SK-N-MC (cell line): ENCODE results near the gene TBXA2R.
"Not testable (repeated sequence)": the region's sequence is repeated elsewhere in the genome, so short reads cannot be mapped to it uniquely, and the experiment has no call there.

Source experiments
- DNase-seq: peaks from one replicate; pipeline ENCODE4 v3.0.0-alpha.2; 2011; ENCODE audit warnings: low read depth, low spot score
- H3K27ac ChIP-seq: fragments of 200-600 bp; sonication (generic); 2 replicates; pipeline ENCODE4 v1.5.1; 2016; ENCODE audit warnings: mixed run types
- H3K36me3 ChIP-seq: fragments of 200-600 bp; sonication (generic); 2 replicates; pipeline ENCODE4 v1.6.1; 2017; ENCODE audit warnings: antibody characterized with exemption, low read length, mixed read lengths; ENCODE audit not compliant: insufficient read depth
- H3K4me3 ChIP-seq: fragments of 200-600 bp; sonication (generic); 2 replicates; pipeline ENCODE4 v1.5.1; 2016
- H3K9ac ChIP-seq: fragments of 200-600 bp; sonication (generic); 2 replicates; pipeline ENCODE4 v1.8.0; 2017; ENCODE audit warnings: mixed run types, mixed read lengths; ENCODE audit not compliant: insufficient read length
- H3K9me3 ChIP-seq: fragments of 200-600 bp; sonication (generic); 2 replicates; pipeline ENCODE4 v1.6.1; 2017; ENCODE audit warnings: low read depth, mild to moderate bottlenecking, antibody characterized with exemption, low read length, moderate library complexity, mixed read lengths
- EZH2 ChIP-seq: fragments of 200-600 bp; sonication (generic); IDR thresholded peaks from one replicate; pipeline ENCODE4 v1.6.1; 2017; ENCODE audit warnings: antibody characterized with exemption
- FOXP2 ChIP-seq: optimal IDR thresholded peaks from 2 replicates; pipeline ENCODE3; 2011; ENCODE audit warnings: mild to moderate bottlenecking, moderate library complexity; ENCODE audit not compliant: insufficient read depth; ENCODE audit errors: extremely low read length, control extremely low read depth
- POLR2AphosphoS5 ChIP-seq: IDR thresholded peaks from 2 replicates; pipeline ENCODE4 v1.6.1; 2012; ENCODE audit warnings: mild to moderate bottlenecking, low read depth, low read length, borderline replicate concordance

The TBXA2R gene

GRCh38 chr19:3648037-3648905 lies 41.6 kb upstream of the TBXA2R start:
- Histone ChIP-seq H3K9ac (no peak overlapping the region), H3K27ac (no peak overlapping the region), H3K4me3 (no peak overlapping the region), H3K9me3 (no peaks in the 10 kb centered on the region), H3K36me3 (no peaks in the 10 kb centered on the region)
- TF ChIP-seq EZH2 (no peak), FOXP2 (no peak), POLR2AphosphoS5 (no peak)
- no peak for DNase-seq

GRCh38 chr19:3647102-3647501 lies 40.4 kb upstream of the TBXA2R start:
- not testable (repeated sequence) for H3K4me3 ChIP-seq, H3K9me3 ChIP-seq, H3K36me3 ChIP-seq, H3K27ac ChIP-seq, H3K9ac ChIP-seq, DNase-seq

GRCh38 chr19:3646336-3647092 lies 39.8 kb upstream of the TBXA2R start:
- Histone ChIP-seq H3K9ac (no peak overlapping the region), H3K9me3 (no peaks in the 10 kb centered on the region), H3K4me3 (no peak overlapping the region), H3K27ac (no peak overlapping the region), H3K36me3 (no peaks in the 10 kb centered on the region)
- TF ChIP-seq POLR2AphosphoS5 = no peak
- TF ChIP-seq FOXP2 = no peak
- no peak for TF ChIP-seq EZH2
- no peak for DNase-seq

GRCh38 chr19:3645726-3646125 lies 39.1 kb upstream of the TBXA2R start:
- Histone ChIP-seq H3K27ac (no peak overlapping the region), H3K4me3 (no peak overlapping the region), H3K36me3 (no peaks in the 10 kb centered on the region), H3K9ac (no peak overlapping the region), H3K9me3 (no peaks in the 10 kb centered on the region)
- TF ChIP-seq FOXP2 = no peak
- TF ChIP-seq EZH2 = no peak
- TF ChIP-seq POLR2AphosphoS5 = no peak
- no peak for DNase-seq

GRCh38 chr19:3645067-3645396 lies 38.4 kb upstream of the TBXA2R start:
- Histone ChIP-seq H3K27ac (no peak overlapping the region), H3K4me3 (no peak overlapping the region), H3K9me3 (no peaks in the 10 kb centered on the region), H3K9ac (no peak overlapping the region), H3K36me3 (no peaks in the 10 kb centered on the region)
- no peak for DNase-seq
- TF ChIP-seq POLR2AphosphoS5 (no peak), EZH2 (no peak), FOXP2 (no peak)

- TF ChIP-seq FOXP2 (no peak), POLR2AphosphoS5 (no peak), EZH2 (no peak)
- no peaks in the 10 kb centered on the region for H3K36me3 ChIP-seq
These were observed 37.8 kb upstream of the TBXA2R start for GRCh38 chr19:3644351-3645066.

GRCh38 chr19:3643674-3644313 lies 37.1 kb upstream of the TBXA2R start:
- TF ChIP-seq EZH2 (no peak), POLR2AphosphoS5 (no peak), FOXP2 (no peak)
- no peak overlapping the region for H3K4me3 ChIP-seq
- H3K36me3 ChIP-seq = no peaks in the 10 kb centered on the region
- H3K27ac ChIP-seq = no peak overlapping the region
- no peak overlapping the region for H3K9ac ChIP-seq
- DNase-seq = no peak
- no peaks in the 10 kb centered on the region for H3K9me3 ChIP-seq

More at GRCh38 chr19:3644351-3645066, 37.8 kb upstream of the TBXA2R start:
- Histone ChIP-seq H3K27ac (no peak overlapping the region), H3K4me3 (no peak overlapping the region), H3K9me3 (no peaks in the 10 kb centered on the region), H3K9ac (no peak overlapping the region)
- DNase-seq = no peak

GRCh38 chr19:3642987-3643673 lies 36.5 kb upstream of the TBXA2R start:
- TF ChIP-seq POLR2AphosphoS5 (no peak), FOXP2 (no peak), EZH2 (no peak)
- DNase-seq = no peak
- H3K9ac ChIP-seq = no peak overlapping the region
- H3K4me3 ChIP-seq = no peak overlapping the region
- H3K9me3 ChIP-seq = no peaks in the 10 kb centered on the region
- H3K36me3 ChIP-seq = no peaks in the 10 kb centered on the region
- no peak overlapping the region for H3K27ac ChIP-seq
